GM19035 (cell line): ENCODE measurements around the gene SGTB.
A peak's percentile ranks its signal among the peaks of the same experiment; 100 is the strongest.

Experiments used
- ATAC-seq: cut with Tn5 transposase; IDR thresholded peaks from one replicate; pipeline ENCODE4 v1.9.1; 2021; ENCODE audit not compliant: unreplicated experiment

The SGTB gene

DNA sequence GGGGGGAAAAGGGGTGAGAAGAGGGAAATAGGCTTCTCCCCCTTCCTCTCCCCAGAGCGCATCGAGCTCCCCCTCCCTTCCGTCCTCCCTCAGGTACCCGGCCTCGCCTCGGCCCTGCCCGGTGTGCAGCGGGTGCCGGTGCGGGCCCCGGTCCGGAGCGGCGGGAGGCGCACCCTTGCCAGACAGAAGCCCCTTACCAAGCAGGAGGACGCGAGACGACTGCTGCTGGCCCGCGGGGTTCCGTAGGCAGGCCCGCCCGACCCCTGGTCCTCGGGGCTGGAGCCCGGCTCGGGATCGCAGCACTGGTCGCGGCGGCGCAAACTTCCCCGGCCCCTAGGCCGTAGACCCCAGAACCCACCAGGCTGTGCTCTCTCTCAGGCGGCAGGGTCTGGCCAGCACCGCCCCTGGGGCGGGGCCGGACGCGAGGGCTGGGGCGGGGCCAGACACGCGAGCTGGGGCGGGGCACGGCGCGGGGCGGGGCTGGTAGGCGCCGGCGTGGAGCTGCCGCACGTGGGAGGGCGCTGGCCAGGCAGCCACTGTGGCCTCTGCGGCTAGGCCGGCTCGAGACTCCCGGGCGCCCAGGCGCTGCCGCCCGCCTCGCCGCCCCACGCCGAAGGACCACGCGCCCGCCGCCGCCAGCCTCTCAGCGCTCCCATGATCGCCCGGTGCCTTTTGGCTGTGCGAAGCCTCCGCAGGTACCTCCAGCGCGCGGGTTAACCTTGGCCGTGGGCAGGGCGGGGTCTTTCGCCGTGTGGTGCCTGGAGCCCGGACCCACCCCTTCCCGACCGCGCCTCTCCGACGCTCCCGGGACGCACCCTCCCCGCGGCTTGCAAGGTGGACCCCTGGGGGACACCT lies at the start of gene SGTB, which contains the start of gene NLN:
SGTB (minus strand) TSS at position 390 of the 855 bp plus-strand sequence. CDS start 1,302 bp downstream, outside the sequence.
NLN (plus strand) TSS at position 486 of the 855 bp plus-strand sequence; CDS start at position 655, 169 bp downstream.
- ATAC-seq: peak; percentile 90

GRCh38 chr5:65771266-65771665 lies 49.4 kb upstream of the SGTB start:
- ATAC-seq: no peak

DNA sequence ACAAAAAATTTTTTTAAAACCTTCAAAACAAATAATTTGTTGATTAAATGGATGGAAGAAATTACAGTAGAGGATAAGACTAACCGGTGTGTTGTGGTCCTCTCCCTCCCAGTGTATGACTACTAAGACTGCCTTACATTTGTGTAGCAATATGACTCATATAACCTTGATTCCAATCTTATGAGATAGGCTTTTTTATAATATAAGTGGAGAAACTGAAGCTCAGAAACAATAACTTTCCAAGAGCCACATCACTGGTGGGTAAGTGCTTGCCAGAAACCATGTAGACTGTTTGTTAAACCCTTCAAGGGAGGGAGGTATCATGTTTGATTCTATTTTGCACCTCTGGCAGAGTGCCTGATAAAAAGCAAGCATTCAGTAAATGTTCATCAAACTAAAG lies 47.6 kb upstream of the SGTB start:
- no peak for ATAC-seq

DNA sequence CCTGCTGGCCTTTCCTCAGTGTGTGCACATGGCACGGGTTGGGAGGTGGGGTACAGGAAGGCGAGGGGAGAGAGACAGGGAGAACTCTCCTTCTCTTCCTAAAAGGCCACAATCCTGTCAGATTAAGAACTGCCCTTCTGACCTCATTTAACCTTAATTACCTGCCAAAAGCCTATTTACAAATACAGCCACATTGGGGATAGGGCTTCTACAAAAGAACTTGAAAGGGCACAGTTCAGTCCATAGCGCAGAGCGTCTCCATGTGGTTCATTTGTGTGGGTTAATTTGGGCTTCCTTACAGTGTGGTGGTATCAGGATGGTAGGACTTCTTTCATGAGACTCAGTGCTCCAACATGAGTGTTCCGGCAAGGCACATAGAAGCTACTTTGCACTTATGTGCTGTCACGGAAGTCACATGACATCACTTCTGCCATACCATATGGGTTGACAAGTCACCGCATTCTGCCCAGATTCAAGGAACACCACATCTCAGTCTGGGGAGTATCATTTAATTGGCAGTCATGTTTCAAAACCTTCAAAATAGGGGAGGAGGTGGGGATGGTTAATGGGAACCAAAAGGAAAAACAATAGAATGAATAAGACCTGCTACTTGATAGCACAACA lies 46.9 kb upstream of the SGTB start:
- no peak for ATAC-seq

- no peak for ATAC-seq
These were observed 45.7 kb upstream of the SGTB start for GRCh38 chr5:65767565-65767964.

GRCh38 chr5:65766781-65767180 lies 44.9 kb upstream of the SGTB start:
- no peak for ATAC-seq

DNA sequence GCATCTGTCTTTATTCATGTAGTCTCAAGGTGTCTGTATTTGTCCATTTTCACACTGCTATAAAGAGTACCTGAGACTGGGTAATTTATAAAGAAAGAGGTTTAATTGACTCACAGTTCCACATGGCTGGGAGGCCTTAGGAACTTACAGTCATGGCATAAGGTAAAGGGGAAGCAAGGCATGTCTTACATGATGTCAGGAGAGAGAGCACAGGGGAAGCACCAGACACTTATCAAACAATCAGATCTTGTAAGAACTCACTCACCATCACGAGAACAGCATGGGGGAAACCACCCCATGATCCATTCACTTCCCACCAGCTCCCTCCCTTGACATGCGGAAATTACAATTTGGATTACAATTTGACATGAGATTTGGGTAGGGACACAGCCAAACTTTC lies 44.3 kb upstream of the SGTB start:
- ATAC-seq: no peak

DNA sequence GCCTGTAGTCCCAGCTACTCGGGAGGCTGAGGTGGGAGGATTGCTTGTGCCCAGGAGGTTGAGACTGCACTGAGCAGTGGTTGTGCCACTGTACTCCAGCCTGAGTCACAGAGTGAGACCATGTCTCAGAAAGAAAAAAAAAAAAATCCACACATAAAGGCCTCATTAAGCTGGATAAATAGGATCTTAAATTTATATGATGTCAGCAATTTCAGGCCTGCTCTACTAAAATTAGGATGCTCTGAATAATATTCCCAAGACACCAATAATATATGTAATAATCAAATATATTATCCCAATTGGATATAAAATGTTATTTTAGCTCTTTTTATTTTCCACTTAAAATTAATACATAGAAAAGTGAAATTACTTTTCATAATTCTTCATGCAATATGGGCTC lies 43.7 kb upstream of the SGTB start:
- no peak for ATAC-seq

- no peak for ATAC-seq
These were observed 40.3 kb upstream of the SGTB start for GRCh38 chr5:65762234-65762633.

DNA sequence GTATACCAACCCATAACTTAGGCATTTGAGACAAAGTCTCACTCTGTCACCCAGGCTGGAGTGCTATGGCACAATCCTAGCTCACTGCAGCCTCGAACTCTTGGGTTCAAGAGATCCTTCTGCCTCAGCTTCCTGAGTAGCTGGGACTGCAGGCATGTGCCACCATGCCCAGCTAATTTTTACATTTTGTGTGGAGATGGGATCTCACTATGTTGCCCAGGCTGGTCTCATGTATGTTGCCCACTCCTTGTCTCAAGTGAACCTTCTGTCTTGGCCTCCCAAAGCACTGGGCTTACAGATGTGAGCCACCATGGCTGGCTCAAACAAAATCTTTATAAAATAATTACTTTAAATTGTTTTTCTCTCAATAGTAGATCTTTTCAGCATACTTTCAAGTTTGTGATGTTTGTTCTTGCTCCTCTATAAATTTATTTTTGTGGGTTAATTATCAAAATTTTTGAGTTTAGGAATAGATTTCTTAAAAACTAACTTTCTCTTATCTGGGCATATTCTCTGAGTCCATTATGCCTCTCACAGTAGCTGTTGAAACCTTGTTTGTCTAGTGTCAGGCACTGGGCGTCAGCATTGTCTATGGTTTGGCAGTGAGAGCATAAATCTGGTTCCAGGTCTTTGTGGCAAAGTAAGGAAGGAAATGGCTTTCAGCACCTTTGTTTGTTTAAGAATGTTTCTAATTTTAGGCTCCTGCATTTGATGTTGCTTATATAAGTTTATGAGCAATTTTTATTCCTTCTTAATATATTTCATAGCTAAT lies 38.8 kb upstream of the SGTB start:
- no peak for ATAC-seq

DNA sequence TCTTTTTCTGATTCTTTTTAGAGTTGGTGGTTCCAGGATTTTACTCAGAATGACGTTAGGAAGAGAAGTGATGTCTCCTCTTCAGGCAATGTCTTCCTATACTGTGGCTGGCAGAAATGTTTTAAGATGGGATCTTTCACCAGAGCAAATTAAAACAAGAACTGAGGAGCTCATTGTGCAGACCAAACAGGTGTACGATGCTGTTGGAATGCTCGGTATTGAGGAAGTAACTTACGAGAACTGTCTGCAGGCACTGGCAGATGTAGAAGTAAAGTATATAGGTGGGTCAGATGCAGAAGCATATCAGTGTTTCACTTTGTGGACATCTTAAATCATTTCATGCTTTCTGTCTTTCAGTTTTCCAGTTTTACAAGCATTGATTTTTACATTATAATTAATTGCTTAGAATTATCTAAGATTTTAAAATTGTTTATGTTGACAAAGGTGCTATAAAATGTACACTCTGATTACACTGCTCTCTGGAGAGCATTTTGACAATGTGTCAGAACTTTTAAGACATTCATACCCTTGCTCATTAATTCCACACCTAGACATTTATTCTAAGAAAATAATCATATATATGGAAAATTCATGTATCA lies 36.7 kb upstream of the SGTB start:
- no peak for ATAC-seq

- ATAC-seq: no peak
These were observed 31.3 kb upstream of the SGTB start for GRCh38 chr5:65753189-65753588.

GRCh38 chr5:65750938-65751337 lies 29.0 kb upstream of the SGTB start:
- ATAC-seq: no peak

GRCh38 chr5:65749956-65750355 lies 28.0 kb upstream of the SGTB start:
- no peak for ATAC-seq

GRCh38 chr5:65749221-65749844 lies 27.4 kb upstream of the SGTB start:
- ATAC-seq: no peak

- peak; percentile 84 for ATAC-seq
These were observed 20.8 kb upstream of the SGTB start for GRCh38 chr5:65742565-65743231.

- ATAC-seq: no peak
These were observed 17.3 kb upstream of the SGTB start for GRCh38 chr5:65739162-65739561.

DNA sequence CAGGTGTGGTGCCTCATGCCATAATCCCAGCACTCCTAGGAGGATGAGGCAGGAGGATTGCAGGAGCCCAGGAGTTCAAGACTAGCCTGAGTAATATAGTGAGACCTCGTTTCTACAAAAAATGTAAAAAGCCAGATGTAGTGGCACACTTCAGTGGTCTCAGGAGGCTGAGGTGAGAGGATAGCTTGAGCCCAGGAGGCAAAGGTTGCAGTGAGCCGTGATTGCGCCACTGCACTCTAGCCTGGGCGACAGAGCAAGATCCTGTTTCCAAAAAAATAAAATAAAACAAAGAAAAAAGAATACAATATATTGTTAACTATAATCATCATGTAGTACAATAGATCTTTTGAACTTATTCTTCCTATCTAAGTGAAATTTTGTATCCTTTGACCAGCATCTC lies 16.4 kb upstream of the SGTB start:
- no peak for ATAC-seq

DNA sequence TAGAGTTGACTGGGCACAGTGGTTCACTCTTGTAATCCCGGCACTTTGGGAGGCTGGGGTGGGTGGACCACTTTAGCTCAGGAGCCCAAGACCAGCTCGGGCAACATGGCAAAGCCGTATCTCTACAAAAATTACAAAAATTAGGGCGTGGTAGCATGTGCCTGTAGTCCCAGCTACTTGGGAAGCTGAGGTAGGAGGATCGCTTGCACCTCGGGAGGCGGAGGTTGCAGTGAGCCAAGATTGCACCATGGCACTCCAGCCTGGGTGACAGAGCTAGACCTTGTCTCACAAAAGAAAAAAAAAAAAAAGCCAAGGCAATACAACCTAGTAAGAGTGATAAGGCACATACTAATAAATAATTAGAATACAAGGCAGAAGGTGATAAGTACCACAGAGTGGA lies 15.9 kb upstream of the SGTB start:
- no peak for ATAC-seq

- no peak for ATAC-seq
These were observed 14.1 kb upstream of the SGTB start for GRCh38 chr5:65736011-65736410.
